ENCODE data around the gene ZC3H18. TPM values are rescaled to one million over a fixed set of nuclear protein-coding genes. Genes with fewer than 3 reads are reported as not detected.

Gene ZC3H18
- total RNA-seq, 1 experiment from 2014 or later = 76.4 TPM

DNA sequence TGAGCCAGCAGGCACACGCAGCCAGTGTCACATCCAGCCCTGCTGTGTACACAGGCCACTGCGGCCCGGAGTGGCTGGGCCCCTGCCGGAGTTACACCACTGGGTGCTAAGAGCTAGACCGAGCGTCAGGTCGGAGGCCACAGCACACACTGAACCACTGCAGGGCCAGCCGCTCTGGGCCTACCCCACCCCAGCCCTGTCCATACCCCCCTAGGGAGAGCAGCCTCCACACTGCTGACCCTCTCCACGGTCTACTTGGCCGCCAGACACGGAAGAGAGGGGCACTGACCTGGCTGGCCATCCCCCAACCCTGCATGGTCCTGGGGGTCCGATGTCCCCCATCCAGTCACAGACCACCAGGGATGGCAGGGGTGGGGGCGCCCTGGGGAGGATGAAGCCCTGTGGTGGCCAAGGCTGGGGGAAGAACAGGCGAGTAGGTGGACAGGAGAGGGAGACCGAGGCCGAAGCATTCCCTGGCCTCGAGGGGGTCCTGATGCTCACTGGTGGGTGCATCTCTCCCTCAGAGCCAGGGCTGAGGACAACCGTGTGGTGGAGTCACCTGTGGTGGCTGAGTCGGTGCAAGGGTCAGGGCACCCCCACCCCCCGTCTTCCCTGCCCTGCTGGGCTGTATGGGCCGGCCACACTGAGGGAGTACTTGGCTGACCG, 34.9 kb upstream of the ZC3H18 start:
- POLR2A ChIA-PET (ENCODE audit: unreplicated experiment) = interaction anchor here (0.6 kb wide), 1 partner anchor 1165 kb away, joined by 5 read pairs; no protein-coding TSS in a partner anchor
- CTCF ChIA-PET = no interaction called here
- TSS peak; percentile 47 for BruUV-seq (replicated peaks)

DNA sequence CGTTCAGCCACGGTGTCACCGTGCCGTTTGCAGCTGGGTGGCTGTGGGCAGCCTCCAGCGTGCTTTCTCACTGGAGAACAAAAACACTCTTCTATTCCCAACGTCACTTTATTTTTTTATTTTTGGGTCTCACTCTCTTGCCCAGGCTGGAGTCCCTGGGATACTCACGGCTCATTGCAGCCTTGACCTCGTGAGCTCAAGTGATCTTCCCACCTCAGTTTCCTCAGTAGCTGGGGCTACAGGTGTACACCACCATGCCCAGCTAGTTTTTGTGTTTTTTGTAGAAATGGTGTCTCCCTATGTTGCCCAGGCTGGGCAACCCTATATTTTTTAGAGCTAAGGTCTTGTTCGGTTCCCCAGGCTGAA, 34.4 kb upstream of the ZC3H18 start:
- no peaks in the 10 kb centered on the region for H3K9me3 ChIP-seq (ENCODE audit: insufficient read depth, low read depth)
- ChIA-PET POLR2A (ENCODE audit: unreplicated experiment) (no interaction called here), CTCF (interaction anchor here (0.6 kb wide), 1 partner anchor 22 kb away, joined by 4 read pairs; no protein-coding TSS in a partner anchor)
- TF ChIP-seq EZH2 (IDR thresholded peaks at IDR 0.05; ENCODE audit: low read depth) = no peak
- TF ChIP-seq, protein P1, sequence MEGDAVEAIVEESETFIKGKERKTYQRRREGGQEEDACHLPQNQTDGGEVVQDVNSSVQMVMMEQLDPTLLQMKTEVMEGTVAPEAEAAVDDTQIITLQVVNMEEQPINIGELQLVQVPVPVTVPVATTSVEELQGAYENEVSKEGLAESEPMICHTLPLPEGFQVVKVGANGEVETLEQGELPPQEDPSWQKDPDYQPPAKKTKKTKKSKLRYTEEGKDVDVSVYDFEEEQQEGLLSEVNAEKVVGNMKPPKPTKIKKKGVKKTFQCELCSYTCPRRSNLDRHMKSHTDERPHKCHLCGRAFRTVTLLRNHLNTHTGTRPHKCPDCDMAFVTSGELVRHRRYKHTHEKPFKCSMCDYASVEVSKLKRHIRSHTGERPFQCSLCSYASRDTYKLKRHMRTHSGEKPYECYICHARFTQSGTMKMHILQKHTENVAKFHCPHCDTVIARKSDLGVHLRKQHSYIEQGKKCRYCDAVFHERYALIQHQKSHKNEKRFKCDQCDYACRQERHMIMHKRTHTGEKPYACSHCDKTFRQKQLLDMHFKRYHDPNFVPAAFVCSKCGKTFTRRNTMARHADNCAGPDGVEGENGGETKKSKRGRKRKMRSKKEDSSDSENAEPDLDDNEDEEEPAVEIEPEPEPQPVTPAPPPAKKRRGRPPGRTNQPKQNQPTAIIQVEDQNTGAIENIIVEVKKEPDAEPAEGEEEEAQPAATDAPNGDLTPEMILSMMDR (conservative IDR thresholded peaks at IDR 0.05) = no peak
- H3F3A ChIP-seq (ENCODE audit: insufficient read depth, low read depth) = peaks cover 12% of the 10 kb centered on the region; the same call in 1 of the 2 replicates
- H3K79me2 ChIP-seq (ENCODE audit: low read depth) = peaks cover 8% of the 10 kb centered on the region; the same call in 1 of the 2 replicates
- H3K27me3 ChIP-seq (ENCODE audit: insufficient read depth, low read depth) = peaks cover 18% of the 10 kb centered on the region
- no peak overlapping the region for H3K27ac ChIP-seq
- intact Hi-C loops (cut with micrococcal nuclease; ENCODE audit: unreplicated experiment) = no loop called here
- peaks cover 6% of the 10 kb centered on the region; the same call in 1 of the 2 replicates for H4K20me1 ChIP-seq (ENCODE audit: insufficient read depth)
- no peaks in the 10 kb centered on the region for H3K9me2 ChIP-seq (ENCODE audit: insufficient read depth)
- BruUV-seq (replicated peaks) = no TSS peak
- no peaks in the 10 kb centered on the region for H3K36me3 ChIP-seq (ENCODE audit: low read depth)
- H3K4me1 ChIP-seq (replicated peaks; ENCODE audit: insufficient read depth) = peaks cover 6% of the 10 kb centered on the region
- H2AFZ ChIP-seq = no peak overlapping the region
- peak overlapping the region; percentile 99 for H3K4me2 ChIP-seq
- DNase-seq = no peak
- H3K4me3 ChIP-seq = no peak overlapping the region; the same call in 1 of the 2 replicates

More for the DNA sequence above, 34.9 kb upstream of the ZC3H18 start:
- Histone ChIP-seq H3K27ac (no peak overlapping the region), H2AFZ (no peak overlapping the region), H3K36me3 (ENCODE audit: low read depth) (no peaks in the 10 kb centered on the region), H3K9me3 (ENCODE audit: insufficient read depth, low read depth) (no peaks in the 10 kb centered on the region), H3K4me2 (peak overlapping the region; percentile 99), H3K4me3 (peak overlapping the region; percentile 88), H3F3A (ENCODE audit: insufficient read depth, low read depth) (peaks cover 12% of the 10 kb centered on the region; the same call in 1 of the 2 replicates), H3K4me1 (replicated peaks; ENCODE audit: insufficient read depth) (peaks cover 6% of the 10 kb centered on the region), H3K27me3 (ENCODE audit: insufficient read depth, low read depth) (peaks cover 13% of the 10 kb centered on the region), H4K20me1 (ENCODE audit: insufficient read depth) (peaks cover 6% of the 10 kb centered on the region; the same call in 1 of the 2 replicates), H3K79me2 (ENCODE audit: low read depth) (peaks cover 8% of the 10 kb centered on the region; the same call in 1 of the 2 replicates), H3K9me2 (ENCODE audit: insufficient read depth) (no peaks in the 10 kb centered on the region)
- DNase-seq = no peak
- TF ChIP-seq, protein P1 (conservative IDR thresholded peaks at IDR 0.05) = no peak
- TF ChIP-seq EZH2 (IDR thresholded peaks at IDR 0.05; ENCODE audit: low read depth) = no peak
- intact Hi-C loops (cut with micrococcal nuclease; ENCODE audit: unreplicated experiment) = no loop called here

DNA sequence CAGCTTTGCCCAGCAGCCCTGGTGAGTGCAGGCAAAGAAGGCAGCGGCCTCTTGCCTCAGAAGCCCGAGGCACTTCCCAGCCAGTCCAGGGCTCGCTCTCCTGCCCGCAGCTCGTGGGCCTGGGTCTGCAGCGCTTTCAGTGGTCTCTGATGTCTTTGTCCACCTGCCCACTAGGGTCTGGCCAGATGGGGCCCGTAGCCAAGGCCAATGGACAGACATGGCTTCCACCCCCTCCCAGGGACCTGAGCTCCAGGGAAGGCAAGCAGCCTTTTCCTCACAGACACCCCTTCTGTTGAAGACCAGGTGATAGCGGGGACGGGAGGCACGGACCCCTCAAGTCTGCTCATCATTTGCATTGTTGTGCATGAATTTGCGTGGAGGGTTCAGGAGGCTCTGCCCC, 33.7 kb upstream of the ZC3H18 start:
- peaks cover 12% of the 10 kb centered on the region; the same call in 1 of the 2 replicates for H3F3A ChIP-seq (ENCODE audit: insufficient read depth, low read depth)
- no peak overlapping the region for H3K27ac ChIP-seq
- peaks cover 8% of the 10 kb centered on the region; the same call in 1 of the 2 replicates for H3K79me2 ChIP-seq (ENCODE audit: low read depth)
- CTCF ChIA-PET = interaction anchor here (0.6 kb wide), 2 partner anchors 21 to 669 kb away, joined by 3 to 4 read pairs; no protein-coding TSS in a partner anchor
- peaks cover 6% of the 10 kb centered on the region; the same call in 1 of the 2 replicates for H4K20me1 ChIP-seq (ENCODE audit: insufficient read depth)
- BruUV-seq (replicated peaks) = no TSS peak
- no peak for TF ChIP-seq EZH2 (IDR thresholded peaks at IDR 0.05; ENCODE audit: low read depth)
- TF ChIP-seq, protein P1 (conservative IDR thresholded peaks at IDR 0.05) = no peak
- H3K36me3 ChIP-seq (ENCODE audit: low read depth) = no peaks in the 10 kb centered on the region
- DNase-seq = no peak
- peaks cover 6% of the 10 kb centered on the region for H3K4me1 ChIP-seq (replicated peaks; ENCODE audit: insufficient read depth)
- H3K27me3 ChIP-seq (ENCODE audit: insufficient read depth, low read depth) = peaks cover 25% of the 10 kb centered on the region
- H3K9me2 ChIP-seq (ENCODE audit: insufficient read depth) = no peaks in the 10 kb centered on the region
- no peak overlapping the region for H2AFZ ChIP-seq
- no peak overlapping the region for H3K4me2 ChIP-seq
- H3K9me3 ChIP-seq (ENCODE audit: insufficient read depth, low read depth) = no peaks in the 10 kb centered on the region
- intact Hi-C loops (cut with micrococcal nuclease; ENCODE audit: unreplicated experiment) = no loop called here
- POLR2A ChIA-PET (ENCODE audit: unreplicated experiment) = no interaction called here
- H3K4me3 ChIP-seq = no peak overlapping the region
